Measurements from ENCODE around the gene ERG28.
"Not testable (repeated sequence)": the region's sequence is repeated elsewhere in the genome, so short reads cannot be mapped to it uniquely, and the experiment has no call there.

The ERG28 gene

DNA sequence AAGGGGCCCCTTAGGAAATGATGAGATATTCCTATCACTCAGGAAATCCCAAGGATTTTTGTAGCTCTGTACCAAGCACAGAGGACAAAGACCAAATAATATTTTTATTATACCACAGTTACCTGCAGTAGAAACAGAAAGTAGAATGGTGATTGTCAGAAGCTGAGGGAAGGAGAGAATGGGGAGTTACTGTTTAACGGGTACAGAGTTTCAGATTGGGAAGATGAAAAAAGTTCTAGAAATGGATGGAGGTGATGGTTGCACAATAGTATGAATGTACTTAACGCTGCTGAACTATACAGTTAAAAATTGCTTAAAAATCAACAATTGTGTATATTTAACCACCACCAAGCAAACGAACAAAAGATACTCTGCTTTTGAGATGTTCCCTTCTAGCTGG lies 58.2 kb downstream of the ERG28 start:
- in situ Hi-C loops (cut with MboI; ENCODE audit: low pct_unique_long_range_greater_than_20kb, low sequenced_read_pairs) = no loop called here
- DNase-seq = no peak

GRCh38 chr14:75601061-75601460 lies 59.6 kb downstream of the ERG28 start:
- DNase-seq; in situ Hi-C loops (cut with MboI; ENCODE audit: low pct_unique_long_range_greater_than_20kb, low sequenced_read_pairs): not testable (repeated sequence)

DNA sequence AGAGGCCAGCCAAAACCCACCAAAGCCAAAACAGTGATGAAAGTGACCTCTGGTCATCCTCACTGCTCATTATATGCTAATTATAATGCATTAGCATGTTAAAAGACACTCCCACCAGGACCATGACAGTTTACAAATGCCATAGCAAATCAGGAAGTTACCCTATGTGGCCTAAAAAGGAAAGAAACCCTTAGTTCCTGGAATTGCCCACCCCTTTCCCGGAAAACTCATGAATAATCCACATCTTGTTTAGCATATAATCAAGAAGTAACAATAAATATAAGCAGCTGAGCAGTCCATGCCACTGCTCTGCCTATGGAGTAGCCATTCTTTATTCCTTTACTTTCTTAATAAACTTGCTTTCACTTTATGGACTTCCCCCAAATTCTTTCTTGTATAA lies 60.6 kb downstream of the ERG28 start:
- in situ Hi-C loops (cut with MboI; ENCODE audit: low pct_unique_long_range_greater_than_20kb, low sequenced_read_pairs) = not testable (repeated sequence)
- peak; percentile 71 for DNase-seq

Data from KBM-7 (cell line).